HUES48 (cell line): ENCODE data around the gene TMEM138.

Source experiments
- H3K27ac ChIP-seq: one replicate; pipeline ENCODE4 v1.7.0; 2013; ENCODE audit warnings: low read depth, low read length, inconsistent platforms
- H3K27me3 ChIP-seq: 2 replicates; pipeline ENCODE4 v1.6.1; 2013; ENCODE audit warnings: mild to moderate bottlenecking, low read length; ENCODE audit not compliant: control insufficient read depth, insufficient read depth
- H3K36me3 ChIP-seq: 2 replicates; pipeline ENCODE4 v1.6.1; 2013; ENCODE audit warnings: low read length; ENCODE audit not compliant: control insufficient read depth, insufficient read depth
- H3K4me1 ChIP-seq: 2 replicates; pipeline ENCODE4 v1.6.1; 2013; ENCODE audit warnings: mild to moderate bottlenecking, low read length; ENCODE audit not compliant: control insufficient read depth, insufficient read depth
- H3K4me3 ChIP-seq: 2 replicates; pipeline ENCODE4 v1.5.1; 2013; ENCODE audit warnings: mild to moderate bottlenecking, low read depth, low read length
- H3K9ac ChIP-seq: 2 replicates; pipeline ENCODE4 v1.6.1; 2013; ENCODE audit warnings: mild to moderate bottlenecking, low read depth, low read length, moderate library complexity
- H3K9me3 ChIP-seq: 2 replicates; pipeline ENCODE4 v1.6.1; 2013; ENCODE audit warnings: low read length; ENCODE audit not compliant: control insufficient read depth, insufficient read depth

TMEM138 gene

GRCh38 chr11:61361741-61362541 lies at the start of gene TMEM138, which contains the start of gene CYB561A3:
Gene TMEM138 (plus strand): TSS chr11:61362374. CDS start chr11:61364391, 2,017 bp downstream.
Gene CYB561A3 (minus strand): TSS chr11:61361882. CDS start chr11:61356713, 5,169 bp downstream.
- peak within 1 kb of the TSS; percentile 99 for H3K4me3 ChIP-seq
- H3K27me3 ChIP-seq, result no peaks in the 10 kb centered on the region
- no peaks in the 10 kb centered on the region for H3K9me3 ChIP-seq
- peak within 1 kb of the TSS; percentile 100 for H3K27ac ChIP-seq
- H3K4me1 ChIP-seq, result no peaks in the 10 kb centered on the region
- H3K9ac ChIP-seq, result peak within 1 kb of the TSS; percentile 99
- H3K36me3 ChIP-seq, result peaks cover 29% of the 10 kb centered on the region

GRCh38 chr11:61315260-61315659 lies 46.9 kb upstream of the TMEM138 start:
- Histone ChIP-seq H3K9me3 (no peaks in the 10 kb centered on the region), H3K9ac (no peak overlapping the region), H3K36me3 (peaks cover 89% of the 10 kb centered on the region), H3K27ac (no peak overlapping the region), H3K27me3 (no peaks in the 10 kb centered on the region), H3K4me1 (no peaks in the 10 kb centered on the region), H3K4me3 (no peak overlapping the region)

- Histone ChIP-seq H3K36me3 (peaks cover 95% of the 10 kb centered on the region), H3K4me3 (no peak overlapping the region), H3K27ac (no peak overlapping the region), H3K27me3 (no peaks in the 10 kb centered on the region), H3K4me1 (no peaks in the 10 kb centered on the region), H3K9ac (no peak overlapping the region), H3K9me3 (no peaks in the 10 kb centered on the region)
These were observed 36.3 kb upstream of the TMEM138 start for GRCh38 chr11:61325649-61326414.

GRCh38 chr11:61327669-61328071 lies 34.5 kb upstream of the TMEM138 start:
- Histone ChIP-seq H3K9ac (no peak overlapping the region), H3K9me3 (no peaks in the 10 kb centered on the region), H3K27ac (no peak overlapping the region), H3K4me3 (no peak overlapping the region), H3K36me3 (peaks cover 81% of the 10 kb centered on the region), H3K4me1 (peaks cover 8% of the 10 kb centered on the region; the same call in 1 of the 2 replicates), H3K27me3 (no peaks in the 10 kb centered on the region)

- no peak overlapping the region for H3K9ac ChIP-seq
- H3K27me3 ChIP-seq, result no peaks in the 10 kb centered on the region
- H3K9me3 ChIP-seq, result no peaks in the 10 kb centered on the region
- H3K36me3 ChIP-seq, result peaks cover 74% of the 10 kb centered on the region
- H3K4me3 ChIP-seq, result no peak overlapping the region
- peaks cover 8% of the 10 kb centered on the region; the same call in 1 of the 2 replicates for H3K4me1 ChIP-seq
- no peak overlapping the region for H3K27ac ChIP-seq
These were observed 33.8 kb upstream of the TMEM138 start for GRCh38 chr11:61328351-61328750.

GRCh38 chr11:61329871-61330270 lies 32.3 kb upstream of the TMEM138 start:
- peaks cover 60% of the 10 kb centered on the region for H3K36me3 ChIP-seq

GRCh38 chr11:61331651-61332050 lies 30.5 kb upstream of the TMEM138 start:
- peak overlapping the region; percentile 95 for H3K9ac ChIP-seq
- H3K27ac ChIP-seq, result peak overlapping the region; percentile 91
- H3K9me3 ChIP-seq, result no peaks in the 10 kb centered on the region
- peaks cover 43% of the 10 kb centered on the region for H3K36me3 ChIP-seq
- peaks cover 26% of the 10 kb centered on the region for H3K4me1 ChIP-seq
- peak overlapping the region; percentile 88 for H3K4me3 ChIP-seq
- H3K27me3 ChIP-seq, result no peaks in the 10 kb centered on the region

More at GRCh38 chr11:61329871-61330270, 32.3 kb upstream of the TMEM138 start:
- peaks cover 14% of the 10 kb centered on the region; the same call in 1 of the 2 replicates for H3K4me1 ChIP-seq
- H3K9me3 ChIP-seq, result no peaks in the 10 kb centered on the region
- no peaks in the 10 kb centered on the region for H3K27me3 ChIP-seq
- no peak overlapping the region for H3K27ac ChIP-seq
- no peak overlapping the region for H3K4me3 ChIP-seq
- H3K9ac ChIP-seq, result no peak overlapping the region

GRCh38 chr11:61332281-61332796 lies 29.8 kb upstream of the TMEM138 start:
- H3K27me3 ChIP-seq, result no peaks in the 10 kb centered on the region
- peak overlapping the region; percentile 95 for H3K9ac ChIP-seq
- H3K9me3 ChIP-seq, result no peaks in the 10 kb centered on the region
- peak overlapping the region; percentile 91 for H3K27ac ChIP-seq
- H3K4me1 ChIP-seq, result peaks cover 26% of the 10 kb centered on the region
- H3K36me3 ChIP-seq, result peaks cover 36% of the 10 kb centered on the region
- H3K4me3 ChIP-seq, result peak overlapping the region; percentile 88

- Histone ChIP-seq H3K9me3 (no peaks in the 10 kb centered on the region), H3K9ac (peak within 1 kb of the TSS; percentile 95), H3K36me3 (peaks cover 30% of the 10 kb centered on the region), H3K4me3 (peak within 1 kb of the TSS; percentile 88), H3K27ac (peak within 1 kb of the TSS; percentile 95), H3K27me3 (no peaks in the 10 kb centered on the region), H3K4me1 (peaks cover 26% of the 10 kb centered on the region)
These were observed 29.2 kb upstream of the TMEM138 start, which contains the start of the genes DDB1 and TKFC for GRCh38 chr11:61332797-61333549. Gene DDB1 (minus strand): TSS chr11:61333105. CDS start chr11:61332968, 137 bp downstream. Gene TKFC (plus strand): TSS chr11:61333228. CDS start chr11:61334729, 1,501 bp downstream.
